ENCODE data around the gene DYNC2H1.

DYNC2H1 gene

DNA sequence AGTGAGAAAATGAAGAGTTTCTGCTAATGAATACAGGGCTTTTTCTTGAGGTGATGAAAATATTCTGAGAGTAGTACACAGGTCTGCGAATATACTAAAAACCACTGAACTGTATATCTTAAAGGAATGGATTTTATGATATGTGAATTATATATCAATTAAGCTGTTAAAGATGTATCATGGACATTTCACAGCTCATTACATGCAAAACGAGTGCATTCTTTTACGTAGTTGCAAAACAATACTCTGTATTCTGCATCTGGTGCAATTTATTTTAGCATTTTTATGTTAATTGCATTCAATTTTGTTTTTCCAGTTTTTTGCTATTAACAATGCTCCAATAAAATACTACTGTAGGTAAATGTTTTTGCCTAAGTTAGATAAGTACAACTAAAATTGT, 411.6 kb downstream of the DYNC2H1 start:
- no peak for DNase-seq (ENCODE audit: low read depth in 2 of 3, low spot score in 2 of 3)

DNA sequence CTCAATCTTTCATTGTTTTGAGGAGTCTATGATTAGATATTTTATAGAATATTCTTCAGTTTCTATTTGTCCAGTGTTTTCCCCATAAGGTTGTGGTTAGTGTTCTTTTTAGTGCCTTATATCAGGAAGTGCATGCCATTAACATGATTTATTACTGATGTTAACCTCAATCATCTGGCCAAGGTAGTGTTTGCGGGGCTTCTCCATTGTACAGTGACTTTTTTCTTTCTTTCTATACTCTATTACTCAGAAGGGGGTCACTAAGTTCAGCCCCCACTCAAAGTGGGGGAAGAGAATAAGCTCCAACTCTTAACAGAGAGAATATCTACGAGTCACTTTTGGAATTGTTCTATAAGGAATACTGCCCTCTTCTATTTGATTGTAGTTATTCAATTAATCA, 415.8 kb downstream of the DYNC2H1 start:
- no peak for DNase-seq (ENCODE audit: low read depth in 2 of 3, low spot score in 2 of 3)

GRCh38 chr11:103528046-103528445, 418.8 kb downstream of the DYNC2H1 start:
- DNase-seq (ENCODE audit: low read depth in 2 of 3, low spot score in 2 of 3): no peak

- DNase-seq (ENCODE audit: low read depth in 2 of 3, low spot score in 2 of 3): no peak
Measured at GRCh38 chr11:103528596-103528995, 419.4 kb downstream of the DYNC2H1 start.

GRCh38 chr11:103529181-103529684, 420.0 kb downstream of the DYNC2H1 start:
- no peak for DNase-seq (ENCODE audit: low read depth in 2 of 3, low spot score in 2 of 3)
